GM23338 (cell line): ENCODE measurements around the gene SLC24A4. TPM values are rescaled to one million over a fixed set of nuclear protein-coding genes. Genes with fewer than 3 reads are reported as not detected.

Experiments
- polyA plus RNA-seq: library from polyadenylated mRNA; unstranded; fragments of >200 nt; fragmentation: Nextera tagmentation; extraction: Ambion mirVana; gene quantifications from 2 replicates; pipeline ENCODE4 v1.2.1, GENCODE V29; 2016
- total RNA-seq: library from RNA; depleted of rRNA; stranded (reverse); fragments of >200 nt; shearing (Covaris generic); gene quantifications from 2 replicates; pipeline ENCODE4 v1.2.3, GENCODE V29; 2014; rRNA removed

Gene SLC24A4
- total and polyA plus RNA-seq, 2 experiments from 2014 or later = 0.06 to 0.38 TPM

Other genes starting within 250 kb of the SLC24A4 start
- 36.4 and 39.5 TPM in 2 replicates for gene ATXN3, start 216.6 kb upstream of the SLC24A4 start, total RNA-seq
- gene ATXN3, start 216.6 kb upstream of the SLC24A4 start, polyA plus RNA-seq = 47.6 and 66.7 TPM in 2 replicates
- 134 and 160 TPM in 2 replicates for gene NDUFB1, start 201.5 kb upstream of the SLC24A4 start, total RNA-seq
- 876 and 1,053 TPM in 2 replicates for gene NDUFB1, start 201.5 kb upstream of the SLC24A4 start, polyA plus RNA-seq
- 74.0 and 112 TPM in 2 replicates for gene CPSF2, start 201.2 kb upstream of the SLC24A4 start, total RNA-seq
- 41.6 and 54.2 TPM in 2 replicates for gene CPSF2, start 201.2 kb upstream of the SLC24A4 start, polyA plus RNA-seq
- gene RIN3, start 190.6 kb downstream of the SLC24A4 start, total RNA-seq = 0.78 and 0.97 TPM in 2 replicates
- gene RIN3, start 190.6 kb downstream of the SLC24A4 start, polyA plus RNA-seq = 0.63 and 1.5 TPM in 2 replicates